ENCODE measurements around the gene GNB4.

The GNB4 gene

DNA sequence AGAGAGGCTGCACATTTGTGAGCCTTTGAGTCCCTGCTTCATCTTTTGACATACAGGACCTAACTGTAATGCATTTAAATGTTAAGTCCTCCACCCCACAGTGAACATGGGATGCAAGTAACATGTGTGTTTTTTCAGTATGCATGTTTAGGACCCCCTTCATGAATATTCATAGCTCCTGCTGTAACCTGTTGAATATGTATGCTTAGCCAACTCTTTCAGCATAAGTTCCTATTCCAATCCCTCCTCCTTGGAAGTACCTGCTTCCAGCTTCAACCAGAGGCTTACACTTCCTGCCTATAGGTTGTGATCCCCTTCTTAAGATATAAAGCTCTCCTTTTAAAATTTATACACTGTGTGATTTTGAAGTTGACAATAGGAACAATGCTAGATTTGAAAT, 36.9 kb upstream of the GNB4 start:
- H3K4me3 ChIP-seq (ENCODE audit: low read length): no peak overlapping the region
- no peak overlapping the region for H3K4me2 ChIP-seq (ENCODE audit: low read depth, low read length)
- H3F3A ChIP-seq (ENCODE audit: insufficient read depth, low read length): no peaks in the 10 kb centered on the region
- TF ChIP-seq EZH2phosphoT487 (IDR thresholded peaks at IDR 0.05; ENCODE audit: low read length) (no peak), EZH2 (optimal IDR thresholded peaks at IDR 0.05; ENCODE audit: low read depth, low read length) (no peak)
- TF ChIP-seq, protein P1, sequence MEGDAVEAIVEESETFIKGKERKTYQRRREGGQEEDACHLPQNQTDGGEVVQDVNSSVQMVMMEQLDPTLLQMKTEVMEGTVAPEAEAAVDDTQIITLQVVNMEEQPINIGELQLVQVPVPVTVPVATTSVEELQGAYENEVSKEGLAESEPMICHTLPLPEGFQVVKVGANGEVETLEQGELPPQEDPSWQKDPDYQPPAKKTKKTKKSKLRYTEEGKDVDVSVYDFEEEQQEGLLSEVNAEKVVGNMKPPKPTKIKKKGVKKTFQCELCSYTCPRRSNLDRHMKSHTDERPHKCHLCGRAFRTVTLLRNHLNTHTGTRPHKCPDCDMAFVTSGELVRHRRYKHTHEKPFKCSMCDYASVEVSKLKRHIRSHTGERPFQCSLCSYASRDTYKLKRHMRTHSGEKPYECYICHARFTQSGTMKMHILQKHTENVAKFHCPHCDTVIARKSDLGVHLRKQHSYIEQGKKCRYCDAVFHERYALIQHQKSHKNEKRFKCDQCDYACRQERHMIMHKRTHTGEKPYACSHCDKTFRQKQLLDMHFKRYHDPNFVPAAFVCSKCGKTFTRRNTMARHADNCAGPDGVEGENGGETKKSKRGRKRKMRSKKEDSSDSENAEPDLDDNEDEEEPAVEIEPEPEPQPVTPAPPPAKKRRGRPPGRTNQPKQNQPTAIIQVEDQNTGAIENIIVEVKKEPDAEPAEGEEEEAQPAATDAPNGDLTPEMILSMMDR (IDR thresholded peaks at IDR 0.05; ENCODE audit: low read length): no peak
- no peak overlapping the region for H2AFZ ChIP-seq (ENCODE audit: low read length)
- DNase-seq: no peak
- H3K36me3 ChIP-seq (replicated peaks; ENCODE audit: insufficient read depth, low read length): no peaks in the 10 kb centered on the region
- H3K9ac ChIP-seq (ENCODE audit: low read length): no peak overlapping the region
- H3K9me2 ChIP-seq (replicated peaks; ENCODE audit: insufficient read depth, low read length): no peaks in the 10 kb centered on the region
- no peaks in the 10 kb centered on the region for H3K79me2 ChIP-seq (ENCODE audit: low read length)
- H4K20me1 ChIP-seq (ENCODE audit: insufficient read depth, low read length): no peaks in the 10 kb centered on the region
- H3K27ac ChIP-seq (ENCODE audit: low read length): no peak overlapping the region
- no peaks in the 10 kb centered on the region for H3K27me3 ChIP-seq (replicated peaks; ENCODE audit: insufficient read depth, low read length)
- H3K4me1 ChIP-seq (ENCODE audit: low read length): no peaks in the 10 kb centered on the region
- no peaks in the 10 kb centered on the region for H3K9me3 ChIP-seq (replicated peaks; ENCODE audit: insufficient read depth, low read length)

DNA sequence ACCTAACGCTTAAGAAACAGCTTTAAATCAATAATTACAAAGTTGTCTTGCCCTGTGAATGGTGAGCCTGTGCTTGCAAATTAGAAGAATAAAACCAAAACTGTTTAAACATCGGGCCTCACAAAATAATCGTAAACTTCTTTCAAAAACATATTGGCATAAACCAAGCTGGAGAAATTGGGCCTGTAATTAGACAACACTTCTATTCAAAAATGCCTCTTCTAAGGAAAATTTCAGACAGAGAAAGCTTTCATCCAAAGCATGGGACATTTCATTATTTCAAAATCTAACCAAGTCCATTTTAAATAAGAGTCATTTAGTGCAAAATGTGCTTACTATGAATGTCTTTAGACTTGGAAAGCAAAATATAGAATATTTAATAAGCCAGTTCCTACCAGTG, 35.5 kb upstream of the GNB4 start:
- no peak overlapping the region for H3K4me2 ChIP-seq (ENCODE audit: low read depth, low read length)
- H3K9me2 ChIP-seq (replicated peaks; ENCODE audit: insufficient read depth, low read length): no peaks in the 10 kb centered on the region
- no peaks in the 10 kb centered on the region for H3K4me1 ChIP-seq (ENCODE audit: low read length)
- no peaks in the 10 kb centered on the region for H3K36me3 ChIP-seq (replicated peaks; ENCODE audit: insufficient read depth, low read length)
- TF ChIP-seq EZH2phosphoT487 (IDR thresholded peaks at IDR 0.05; ENCODE audit: low read length): no peak
- TF ChIP-seq, protein P1 (IDR thresholded peaks at IDR 0.05; ENCODE audit: low read length): no peak
- TF ChIP-seq EZH2 (optimal IDR thresholded peaks at IDR 0.05; ENCODE audit: low read depth, low read length): no peak
- no peaks in the 10 kb centered on the region for H4K20me1 ChIP-seq (ENCODE audit: insufficient read depth, low read length)
- no peak overlapping the region for H3K27ac ChIP-seq (ENCODE audit: low read length)
- H3F3A ChIP-seq (ENCODE audit: insufficient read depth, low read length): no peaks in the 10 kb centered on the region
- no peak overlapping the region for H2AFZ ChIP-seq (ENCODE audit: low read length)
- no peaks in the 10 kb centered on the region for H3K79me2 ChIP-seq (ENCODE audit: low read length)
- no peaks in the 10 kb centered on the region for H3K9me3 ChIP-seq (replicated peaks; ENCODE audit: insufficient read depth, low read length)
- H3K27me3 ChIP-seq (replicated peaks; ENCODE audit: insufficient read depth, low read length): no peaks in the 10 kb centered on the region
- H3K9ac ChIP-seq (ENCODE audit: low read length): no peak overlapping the region
- no peak overlapping the region for H3K4me3 ChIP-seq (ENCODE audit: low read length)
- no peak for DNase-seq

DNA sequence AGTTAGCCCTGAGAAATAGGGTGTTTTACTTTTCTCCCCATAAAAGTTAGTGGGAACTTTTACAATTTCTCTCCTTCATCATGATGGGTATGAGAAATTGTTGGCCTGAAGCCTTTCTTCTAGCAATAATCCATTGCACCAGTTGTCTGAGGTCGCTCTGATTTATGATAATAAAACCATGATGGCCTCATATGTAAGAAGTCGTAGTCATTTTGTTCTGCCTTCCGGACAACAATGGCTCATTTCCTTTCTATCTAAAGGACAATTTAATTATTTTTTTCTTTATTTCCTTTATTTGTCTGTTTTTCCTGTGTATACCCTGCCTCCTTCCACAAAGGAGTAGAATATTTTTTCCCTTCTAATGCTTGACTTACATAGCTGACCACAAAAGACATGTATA, 31.6 kb upstream of the GNB4 start:
- no peak overlapping the region for H3K4me2 ChIP-seq (ENCODE audit: low read depth, low read length)
- H3K27me3 ChIP-seq (replicated peaks; ENCODE audit: insufficient read depth, low read length): no peaks in the 10 kb centered on the region
- H3K9ac ChIP-seq (ENCODE audit: low read length): no peak overlapping the region
- H3K79me2 ChIP-seq (ENCODE audit: low read length): no peaks in the 10 kb centered on the region
- H4K20me1 ChIP-seq (ENCODE audit: insufficient read depth, low read length): no peaks in the 10 kb centered on the region
- no peaks in the 10 kb centered on the region for H3F3A ChIP-seq (ENCODE audit: insufficient read depth, low read length)
- H3K9me3 ChIP-seq (replicated peaks; ENCODE audit: insufficient read depth, low read length): no peaks in the 10 kb centered on the region
- no peaks in the 10 kb centered on the region for H3K4me1 ChIP-seq (ENCODE audit: low read length)
- H3K27ac ChIP-seq (ENCODE audit: low read length): no peak overlapping the region
- TF ChIP-seq, protein P1 (IDR thresholded peaks at IDR 0.05; ENCODE audit: low read length): no peak
- TF ChIP-seq EZH2phosphoT487 (IDR thresholded peaks at IDR 0.05; ENCODE audit: low read length) (no peak), EZH2 (optimal IDR thresholded peaks at IDR 0.05; ENCODE audit: low read depth, low read length) (no peak)
- no peak for DNase-seq
- no peak overlapping the region for H3K4me3 ChIP-seq (ENCODE audit: low read length)
- no peaks in the 10 kb centered on the region for H3K9me2 ChIP-seq (replicated peaks; ENCODE audit: insufficient read depth, low read length)
- no peaks in the 10 kb centered on the region for H3K36me3 ChIP-seq (replicated peaks; ENCODE audit: insufficient read depth, low read length)
- H2AFZ ChIP-seq (ENCODE audit: low read length): no peak overlapping the region

All from MM.1S (cell line).